Tibial nerve (tissue), 4 donors: ENCODE results near the gene BCCIP.

Experiments used
- EP300 ChIP-seq, 2 donors: sonication (generic); formaldehyde crosslinking; IDR thresholded peaks; one replicate each; pipeline ENCODE4 v1.6.1; 2017; ENCODE audit warnings: antibody characterized with exemption in 2 of 2, mild to moderate bottlenecking in 1 of 2
- TF ChIP-seq, protein P1 (sequence below), 5 experiments: fragments of 200-600 bp in 3 of 5; fragments of 450-650 bp in 2 of 5; sonication (generic) in 3 of 5; IDR thresholded peaks; one replicate each; pipeline ENCODE4 v1.5.1; 2016 to 2019; ENCODE audit warnings: antibody characterized with exemption in 5 of 5, mild to moderate bottlenecking in 3 of 5, moderate library complexity in 2 of 5

DNA sequence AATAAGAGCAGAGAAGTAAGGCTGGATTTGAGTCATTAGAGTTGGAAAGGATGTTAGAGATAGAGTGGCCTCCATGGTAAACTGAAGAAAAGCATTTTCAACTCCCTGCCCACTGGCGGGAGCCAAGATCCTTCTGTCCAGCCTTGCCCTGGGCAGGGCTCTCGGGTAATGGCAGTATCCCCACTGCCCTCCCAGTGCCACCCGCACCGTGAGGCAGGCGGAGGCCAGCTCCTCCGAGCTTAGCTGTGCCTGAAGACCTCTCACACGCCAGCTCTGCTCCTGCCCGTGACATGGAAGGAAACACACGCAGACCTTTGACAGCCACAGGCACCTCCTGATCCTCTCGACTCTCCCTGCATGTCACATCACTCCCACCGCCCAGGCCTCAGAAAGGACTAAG, 22.3 kb downstream of the BCCIP start:
- TF ChIP-seq, protein P1, sequence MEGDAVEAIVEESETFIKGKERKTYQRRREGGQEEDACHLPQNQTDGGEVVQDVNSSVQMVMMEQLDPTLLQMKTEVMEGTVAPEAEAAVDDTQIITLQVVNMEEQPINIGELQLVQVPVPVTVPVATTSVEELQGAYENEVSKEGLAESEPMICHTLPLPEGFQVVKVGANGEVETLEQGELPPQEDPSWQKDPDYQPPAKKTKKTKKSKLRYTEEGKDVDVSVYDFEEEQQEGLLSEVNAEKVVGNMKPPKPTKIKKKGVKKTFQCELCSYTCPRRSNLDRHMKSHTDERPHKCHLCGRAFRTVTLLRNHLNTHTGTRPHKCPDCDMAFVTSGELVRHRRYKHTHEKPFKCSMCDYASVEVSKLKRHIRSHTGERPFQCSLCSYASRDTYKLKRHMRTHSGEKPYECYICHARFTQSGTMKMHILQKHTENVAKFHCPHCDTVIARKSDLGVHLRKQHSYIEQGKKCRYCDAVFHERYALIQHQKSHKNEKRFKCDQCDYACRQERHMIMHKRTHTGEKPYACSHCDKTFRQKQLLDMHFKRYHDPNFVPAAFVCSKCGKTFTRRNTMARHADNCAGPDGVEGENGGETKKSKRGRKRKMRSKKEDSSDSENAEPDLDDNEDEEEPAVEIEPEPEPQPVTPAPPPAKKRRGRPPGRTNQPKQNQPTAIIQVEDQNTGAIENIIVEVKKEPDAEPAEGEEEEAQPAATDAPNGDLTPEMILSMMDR (IDR thresholded peaks at IDR 0.05), result no peak
- no peak for TF ChIP-seq EP300 (IDR thresholded peaks at IDR 0.05)
